Activated T-cell treated with anti-CD3 and anti-CD28 coated beads for 4 hours (primary cell): Measurements from ENCODE around the gene NAP1L4.

Experiments
- DNase-seq: peaks from one replicate; pipeline ENCODE4 v3.0.0-alpha.2; 2020

Gene NAP1L4

GRCh38 chr11:3010521-3011275 lies 18.6 kb upstream of the NAP1L4 start:
- DNase-seq = no peak

GRCh38 chr11:3010004-3010403 lies 17.9 kb upstream of the NAP1L4 start:
- DNase-seq = no peak

- DNase-seq = no peak
Observed at GRCh38 chr11:3009481-3009880, 17.4 kb upstream of the NAP1L4 start.

GRCh38 chr11:3008746-3009336 lies 16.7 kb upstream of the NAP1L4 start:
- no peak for DNase-seq

- no peak for DNase-seq
Observed at GRCh38 chr11:3007404-3008010, 15.4 kb upstream of the NAP1L4 start.

- DNase-seq = no peak
Observed at GRCh38 chr11:3006505-3007260, 14.6 kb upstream of the NAP1L4 start.

GRCh38 chr11:3004481-3004880 lies 12.4 kb upstream of the NAP1L4 start:
- no peak for DNase-seq

- no peak for DNase-seq
Observed at GRCh38 chr11:3003396-3004231, 11.5 kb upstream of the NAP1L4 start.

GRCh38 chr11:3002871-3003270 lies 10.7 kb upstream of the NAP1L4 start:
- DNase-seq = no peak

GRCh38 chr11:3002351-3002861 lies 10.3 kb upstream of the NAP1L4 start:
- no peak for DNase-seq

- no peak for DNase-seq
Observed at GRCh38 chr11:3001496-3001895, 9.4 kb upstream of the NAP1L4 start.

- no peak for DNase-seq
Observed at GRCh38 chr11:3000032-3000961, 8.2 kb upstream of the NAP1L4 start.

- no peak for DNase-seq
Observed at GRCh38 chr11:2999464-2999998, 7.4 kb upstream of the NAP1L4 start.

- no peak for DNase-seq
Observed at GRCh38 chr11:2998073-2998850, 6.1 kb upstream of the NAP1L4 start.

- DNase-seq = no peak
Observed at GRCh38 chr11:2997406-2997805, 5.3 kb upstream of the NAP1L4 start.

- no peak for DNase-seq
Observed at GRCh38 chr11:2996976-2997375, 4.8 kb upstream of the NAP1L4 start.

GRCh38 chr11:2995893-2996554 lies 3.9 kb upstream of the NAP1L4 start:
- no peak for DNase-seq

GRCh38 chr11:2995031-2995561 lies 3.0 kb upstream of the NAP1L4 start:
- DNase-seq = no peak

GRCh38 chr11:2994336-2994730 lies 2.2 kb upstream of the NAP1L4 start:
- no peak for DNase-seq
